Hematopoietic multipotent progenitor cell treated with erythropoietin and hydrocortisone succinate and interleukin-3 and kit ligand, for 15 days (in vitro differentiated cells): ENCODE results near the gene SLC22A23.

Source experiments
- DNase-seq: peaks from one replicate; pipeline ENCODE4 v3.0.0-alpha.2; 2015; ENCODE audit warnings: low spot score

SLC22A23 gene

GRCh38 chr6:3456898-3457709 is at the start of gene SLC22A23:
TSS of gene SLC22A23 (minus strand) at chr6:3457050. CDS start at chr6:3456559, 491 bp downstream.
- peak; percentile 83 for DNase-seq

- no peak for DNase-seq
Measured at GRCh38 chr6:3506200-3506599, 49.4 kb upstream of the SLC22A23 start.

GRCh38 chr6:3504938-3505805 is 48.3 kb upstream of the SLC22A23 start:
- no peak for DNase-seq

- DNase-seq, result no peak
Measured at GRCh38 chr6:3504354-3504753, 47.5 kb upstream of the SLC22A23 start.

- DNase-seq, result no peak
Measured at GRCh38 chr6:3501826-3502500, 45.1 kb upstream of the SLC22A23 start.

- no peak for DNase-seq
Measured at GRCh38 chr6:3500262-3501014, 43.6 kb upstream of the SLC22A23 start.

- DNase-seq, result no peak
Measured at GRCh38 chr6:3499603-3500002, 42.8 kb upstream of the SLC22A23 start.

- DNase-seq, result no peak
Measured at GRCh38 chr6:3496395-3496794, 39.5 kb upstream of the SLC22A23 start.

- DNase-seq, result no peak
Measured at GRCh38 chr6:3494391-3495100, 37.7 kb upstream of the SLC22A23 start.

- DNase-seq, result no peak
Measured at GRCh38 chr6:3490625-3490980, 33.8 kb upstream of the SLC22A23 start.

GRCh38 chr6:3489961-3490624 is 33.2 kb upstream of the SLC22A23 start:
- no peak for DNase-seq

- DNase-seq, result no peak
Measured at GRCh38 chr6:3489027-3489757, 32.3 kb upstream of the SLC22A23 start.

- DNase-seq, result no peak
Measured at GRCh38 chr6:3484946-3485345, 28.1 kb upstream of the SLC22A23 start.

- no peak for DNase-seq
Measured at GRCh38 chr6:3484192-3484591, 27.3 kb upstream of the SLC22A23 start.

GRCh38 chr6:3483675-3484074 is 26.8 kb upstream of the SLC22A23 start:
- no peak for DNase-seq

- no peak for DNase-seq
Measured at GRCh38 chr6:3482869-3483268, 26.0 kb upstream of the SLC22A23 start.

GRCh38 chr6:3481640-3482039 is 24.8 kb upstream of the SLC22A23 start:
- no peak for DNase-seq

GRCh38 chr6:3480009-3480408 is 23.2 kb upstream of the SLC22A23 start:
- DNase-seq, result no peak

GRCh38 chr6:3473773-3474172 is 16.9 kb upstream of the SLC22A23 start:
- no peak for DNase-seq

- DNase-seq, result no peak
Measured at GRCh38 chr6:3471711-3472110, 14.9 kb upstream of the SLC22A23 start.
